ENCODE results near the gene NUP37. TPM values are rescaled to one million over a fixed set of nuclear protein-coding genes. Genes with fewer than 3 reads are reported as not detected.

Gene NUP37
- total RNA-seq, 1 experiment from 2014 or later = 84.3 TPM

- Histone ChIP-seq H2AFZ (ENCODE audit: low read length) (no peak overlapping the region), H3K36me3 (ENCODE audit: low read depth, low read length) (no peaks in the 10 kb centered on the region), H3K27ac (ENCODE audit: low read length) (no peak overlapping the region), H3K9me2 (replicated peaks; ENCODE audit: low read length) (no peaks in the 10 kb centered on the region), H3K9ac (ENCODE audit: low read length) (no peak overlapping the region), H3K27me3 (ENCODE audit: low read length) (no peaks in the 10 kb centered on the region), H4K20me1 (ENCODE audit: low read length) (no peaks in the 10 kb centered on the region), H3K4me2 (ENCODE audit: low read length) (no peak overlapping the region), H3K9me3 (ENCODE audit: low read length) (no peaks in the 10 kb centered on the region), H3K4me1 (ENCODE audit: insufficient read depth, low read length) (0 out of 2 replicates have a peak, but pooled peaks cover 4% of the 10 kb centered on the region), H3K79me2 (ENCODE audit: low read length) (no peaks in the 10 kb centered on the region), H3K4me3 (ENCODE audit: low read length) (no peak overlapping the region), H3F3A (ENCODE audit: low read length, unreplicated experiment) (no peaks in the 10 kb centered on the region)
- ATAC-seq (peak; percentile 86), DNase-seq (peak; percentile 50)
- no TSS peak for BruUV-seq (replicated peaks)
- intact Hi-C loops (cut with micrococcal nuclease) = loop anchor here (2.0 kb wide), 1 partner anchor 29 kb away; no protein-coding TSS in a partner anchor
- TF ChIP-seq EZH2 (IDR thresholded peaks at IDR 0.05; ENCODE audit: low read length, unreplicated experiment) (no peak), CTCF (conservative IDR thresholded peaks at IDR 0.05; ENCODE audit: low read depth, low read length) (no peak), EZH2phosphoT487 (IDR thresholded peaks at IDR 0.05; ENCODE audit: borderline replicate concordance, low read length) (no peak)
- ChIA-PET POLR2A (ENCODE audit: unreplicated experiment) (interaction anchor here (0.7 kb wide), 2 partner anchors 9 to 125 kb away, joined by 5 to 7 read pairs; no protein-coding TSS in a partner anchor), CTCF (interaction anchor here (0.6 kb wide), 1 partner anchor 60 kb away, joined by 3 read pairs; no protein-coding TSS in a partner anchor)
Measured at GRCh38 chr12:102033991-102034745, 85.7 kb downstream of the NUP37 start.

- Histone ChIP-seq H3K9me3 (ENCODE audit: low read length) (no peaks in the 10 kb centered on the region), H3K4me1 (ENCODE audit: insufficient read depth, low read length) (0 out of 2 replicates have a peak, but pooled peaks cover 4% of the 10 kb centered on the region), H3K36me3 (ENCODE audit: low read depth, low read length) (no peaks in the 10 kb centered on the region), H3K27ac (ENCODE audit: low read length) (no peak overlapping the region), H3K9me2 (replicated peaks; ENCODE audit: low read length) (no peaks in the 10 kb centered on the region), H3K4me2 (ENCODE audit: low read length) (no peak overlapping the region), H3K27me3 (ENCODE audit: low read length) (no peaks in the 10 kb centered on the region), H2AFZ (ENCODE audit: low read length) (no peak overlapping the region), H3K79me2 (ENCODE audit: low read length) (no peaks in the 10 kb centered on the region), H4K20me1 (ENCODE audit: low read length) (no peaks in the 10 kb centered on the region), H3K9ac (ENCODE audit: low read length) (no peak overlapping the region), H3F3A (ENCODE audit: low read length, unreplicated experiment) (no peaks in the 10 kb centered on the region), H3K4me3 (ENCODE audit: low read length) (no peak overlapping the region)
- BruUV-seq (replicated peaks) = no TSS peak
- DNase-seq (peak; percentile 17), ATAC-seq (peak; percentile 19; the same call in 1 of the 2 replicates)
- intact Hi-C loops (cut with micrococcal nuclease) = no loop called here
- TF ChIP-seq CTCF (conservative IDR thresholded peaks at IDR 0.05; ENCODE audit: low read depth, low read length) = no peak
- TF ChIP-seq EZH2phosphoT487 (IDR thresholded peaks at IDR 0.05; ENCODE audit: borderline replicate concordance, low read length) = no peak
- no peak for TF ChIP-seq EZH2 (IDR thresholded peaks at IDR 0.05; ENCODE audit: low read length, unreplicated experiment)
- CTCF ChIA-PET = no interaction called here
- POLR2A ChIA-PET (ENCODE audit: unreplicated experiment) = no interaction called here
Measured at GRCh38 chr12:102031852-102032251, 88.1 kb downstream of the NUP37 start.

GRCh38 chr12:102029141-102029540 lies 90.8 kb downstream of the NUP37 start:
- TF ChIP-seq CTCF (conservative IDR thresholded peaks at IDR 0.05; ENCODE audit: low read depth, low read length) (no peak), EZH2 (IDR thresholded peaks at IDR 0.05; ENCODE audit: low read length, unreplicated experiment) (no peak), EZH2phosphoT487 (IDR thresholded peaks at IDR 0.05; ENCODE audit: borderline replicate concordance, low read length) (no peak)
- Histone ChIP-seq H3K4me3 (ENCODE audit: low read length) (no peak overlapping the region), H3K27ac (ENCODE audit: low read length) (no peak overlapping the region), H3K9me3 (ENCODE audit: low read length) (no peaks in the 10 kb centered on the region), H2AFZ (ENCODE audit: low read length) (no peak overlapping the region), H3K4me2 (ENCODE audit: low read length) (no peak overlapping the region), H3K27me3 (ENCODE audit: low read length) (no peaks in the 10 kb centered on the region), H3K4me1 (ENCODE audit: insufficient read depth, low read length) (0 out of 2 replicates have a peak, but pooled peaks cover 1% of the 10 kb centered on the region), H3K9ac (ENCODE audit: low read length) (no peak overlapping the region), H3K79me2 (ENCODE audit: low read length) (no peaks in the 10 kb centered on the region), H4K20me1 (ENCODE audit: low read length) (no peaks in the 10 kb centered on the region), H3K36me3 (ENCODE audit: low read depth, low read length) (no peaks in the 10 kb centered on the region), H3F3A (ENCODE audit: low read length, unreplicated experiment) (no peaks in the 10 kb centered on the region), H3K9me2 (replicated peaks; ENCODE audit: low read length) (no peaks in the 10 kb centered on the region)
- ChIA-PET POLR2A (ENCODE audit: unreplicated experiment) (no interaction called here), CTCF (no interaction called here)
- ATAC-seq (no peak), DNase-seq (no peak)
- intact Hi-C loops (cut with micrococcal nuclease) = no loop called here
- no TSS peak for BruUV-seq (replicated peaks)

All from PC-3 (cell line).